AG04450 (cell line): ENCODE measurements around the gene MUC5AC. TPM values are rescaled to one million over a fixed set of nuclear protein-coding genes. Genes with fewer than 3 reads are reported as not detected.
"Not testable (repeated sequence)": the region's sequence is repeated elsewhere in the genome, so short reads cannot be mapped to it uniquely, and the experiment has no call there.

ENCODE experiments used
- CTCF ChIA-PET: fragments of 300-600, 350-600 bp; formaldehyde crosslinking; extraction: SDS; loops from one replicate; lab custom pipeline; 2022; ENCODE audit warnings: antibody characterized with exemption, inconsistent platforms; lab: Charles Lee
- POLR2A ChIA-PET: fragments of 350-600 bp; formaldehyde crosslinking; extraction: SDS; loops from one replicate; lab custom pipeline; 2021; ENCODE audit warnings: antibody characterized with exemption, inconsistent platforms; lab: Yijun Ruan, JAX
- DNase-seq: peaks from one replicate; pipeline ENCODE4 v3.0.0-alpha.2; 2011; ENCODE audit warnings: low read depth, low spot score
- H3K27ac ChIP-seq: one replicate; pipeline ENCODE4 v1.5.1; 2012; ENCODE audit warnings: low read depth, low read length, control low read depth
- H3K27me3 ChIP-seq: one replicate; pipeline ENCODE4 v1.6.0; 2012; ENCODE audit warnings: low read length; ENCODE audit not compliant: control insufficient read depth, insufficient read depth
- H3K4me3 ChIP-seq: 2 replicates; pipeline ENCODE4 v1.5.1; 2011; ENCODE audit warnings: mild to moderate bottlenecking, low read depth, low read length, control low read depth
- H3K9me3 ChIP-seq: 2 replicates; pipeline ENCODE4 v1.5.1; 2012; ENCODE audit warnings: low read length; ENCODE audit not compliant: control insufficient read depth, insufficient read depth
- CTCF ChIP-seq: IDR thresholded peaks from 2 replicates; pipeline ENCODE4 v1.5.1; 2011; ENCODE audit warnings: low read depth, low read length, control low read depth, inconsistent platforms
- polyA plus RNA-seq: library from polyadenylated mRNA; depleted of rRNA; stranded (reverse); fragments of >200 nt; gene quantifications from 2 replicates; pipeline ENCODE4 v1.2.3, GENCODE V29; 2011

Gene MUC5AC
- polyA plus RNA-seq, 1 experiment, result 0.01 TPM

GRCh38 chr11:1163321-1163910 is 5.7 kb downstream of the MUC5AC start:
- POLR2A ChIA-PET, result no interaction called here
- CTCF ChIA-PET, result no interaction called here
- Histone ChIP-seq H3K4me3 (no peak overlapping the region), H3K27me3 (peaks cover 5% of the 10 kb centered on the region), H3K27ac (no peak overlapping the region), H3K9me3 (peaks cover 10% of the 10 kb centered on the region; the same call in 1 of the 2 replicates)
- DNase-seq, result no peak
- TF ChIP-seq CTCF, result no peak

- no peak for TF ChIP-seq CTCF
- CTCF ChIA-PET, result no interaction called here
Measured at GRCh38 chr11:1163911-1164735, 6.4 kb downstream of the MUC5AC start.

GRCh38 chr11:1164779-1165255 is 7.1 kb downstream of the MUC5AC start:
- DNase-seq, H3K27me3 ChIP-seq, CTCF ChIA-PET, POLR2A ChIA-PET, H3K27ac ChIP-seq, H3K4me3 ChIP-seq: not testable (repeated sequence)
- peaks cover 16% of the 10 kb centered on the region; the same call in 1 of the 2 replicates for H3K9me3 ChIP-seq

More at GRCh38 chr11:1163911-1164735, 6.4 kb downstream of the MUC5AC start:
- no peak for DNase-seq
- Histone ChIP-seq H3K9me3 (peaks cover 16% of the 10 kb centered on the region; the same call in 1 of the 2 replicates), H3K27ac (no peak overlapping the region), H3K27me3 (peaks cover 5% of the 10 kb centered on the region), H3K4me3 (no peak overlapping the region)
- POLR2A ChIA-PET, result no interaction called here

- Histone ChIP-seq H3K27ac (no peak overlapping the region), H3K27me3 (peaks cover 5% of the 10 kb centered on the region), H3K4me3 (no peak overlapping the region), H3K9me3 (peaks cover 16% of the 10 kb centered on the region; the same call in 1 of the 2 replicates)
- TF ChIP-seq CTCF, result no peak
- POLR2A ChIA-PET, result no interaction called here
- no peak for DNase-seq
- CTCF ChIA-PET, result no interaction called here
Measured at GRCh38 chr11:1165256-1166041, 7.7 kb downstream of the MUC5AC start.

- Histone ChIP-seq H3K9me3 (peaks cover 30% of the 10 kb centered on the region), H3K27ac (no peak overlapping the region), H3K4me3 (no peak overlapping the region), H3K27me3 (peaks cover 3% of the 10 kb centered on the region)
- no peak for TF ChIP-seq CTCF
- CTCF ChIA-PET, result no interaction called here
- POLR2A ChIA-PET, result no interaction called here
- no peak for DNase-seq
Measured at GRCh38 chr11:1167256-1167655, 9.5 kb downstream of the MUC5AC start.
